ENCODE measurements around the gene KTI12.

Gene KTI12

GRCh38 chr1:52045236-52045635 lies 11.6 kb upstream of the KTI12 start:
- DNase-seq (ENCODE audit: low read depth in 1 of 2, low spot score in 1 of 2), result no peak
- Histone ChIP-seq H3K4me3 (replicated peaks; ENCODE audit: insufficient read depth, low read length) (no peak overlapping the region), H3K27ac (replicated peaks) (no peak overlapping the region), H3K27me3 (ENCODE audit: insufficient read depth, poor library complexity, severe bottlenecking) (no peaks in the 10 kb centered on the region)
- TF ChIP-seq POLR2AphosphoS5 (IDR thresholded peaks at IDR 0.05; ENCODE audit: low read depth) (no peak), SPI1 (IDR thresholded peaks at IDR 0.05; ENCODE audit: borderline replicate concordance, low read depth) (no peak), CTCF (IDR thresholded peaks at IDR 0.05; ENCODE audit: insufficient read depth, low read length) (no peak), REST (IDR thresholded peaks at IDR 0.05; ENCODE audit: insufficient replicate concordance, low read depth) (no peak), GABPA (IDR thresholded peaks at IDR 0.05; ENCODE audit: low read depth) (no peak)

GRCh38 chr1:52041551-52042185 lies 8.1 kb upstream of the KTI12 start:
- H3K4me3 ChIP-seq (replicated peaks; ENCODE audit: insufficient read depth, low read length), result no peak overlapping the region
- no peak for DNase-seq (ENCODE audit: low read depth in 1 of 2, low spot score in 1 of 2)
- H3K27ac ChIP-seq (replicated peaks), result no peak overlapping the region
- H3K27me3 ChIP-seq (ENCODE audit: insufficient read depth, poor library complexity, severe bottlenecking), result no peaks in the 10 kb centered on the region
- TF ChIP-seq POLR2AphosphoS5 (IDR thresholded peaks at IDR 0.05; ENCODE audit: low read depth), result no peak
- TF ChIP-seq SPI1 (IDR thresholded peaks at IDR 0.05; ENCODE audit: borderline replicate concordance, low read depth), result no peak
- no peak for TF ChIP-seq CTCF (IDR thresholded peaks at IDR 0.05; ENCODE audit: insufficient read depth, low read length)
- no peak for TF ChIP-seq REST (IDR thresholded peaks at IDR 0.05; ENCODE audit: insufficient replicate concordance, low read depth)
- no peak for TF ChIP-seq GABPA (IDR thresholded peaks at IDR 0.05; ENCODE audit: low read depth)

- no peak for DNase-seq (ENCODE audit: low read depth in 1 of 2, low spot score in 1 of 2)
- no peak overlapping the region for H3K27ac ChIP-seq (replicated peaks)
- no peaks in the 10 kb centered on the region for H3K27me3 ChIP-seq (ENCODE audit: insufficient read depth, poor library complexity, severe bottlenecking)
- no peak overlapping the region for H3K4me3 ChIP-seq (replicated peaks; ENCODE audit: insufficient read depth, low read length)
- TF ChIP-seq SPI1 (IDR thresholded peaks at IDR 0.05; ENCODE audit: borderline replicate concordance, low read depth) (no peak), POLR2AphosphoS5 (IDR thresholded peaks at IDR 0.05; ENCODE audit: low read depth) (no peak), REST (IDR thresholded peaks at IDR 0.05; ENCODE audit: insufficient replicate concordance, low read depth) (no peak), CTCF (IDR thresholded peaks at IDR 0.05; ENCODE audit: insufficient read depth, low read length) (no peak), GABPA (IDR thresholded peaks at IDR 0.05; ENCODE audit: low read depth) (no peak)
Measured at GRCh38 chr1:52037909-52038308, 4.3 kb upstream of the KTI12 start.
